IPS-18a (cell line): ENCODE measurements around the gene RPL37.
"Not testable (repeated sequence)": the region's sequence is repeated elsewhere in the genome, so short reads cannot be mapped to it uniquely, and the experiment has no call there.

Experiments
- H3K27ac ChIP-seq: one replicate; pipeline ENCODE4 v1.5.1; 2013; ENCODE audit warnings: low read length
- H3K27me3 ChIP-seq: one replicate; pipeline ENCODE4 v1.6.1; 2013; ENCODE audit warnings: mild to moderate bottlenecking, low read length; ENCODE audit not compliant: control insufficient read depth, insufficient read depth
- H3K36me3 ChIP-seq: one replicate; pipeline ENCODE4 v1.6.1; 2013; ENCODE audit warnings: low read depth, low read length; ENCODE audit not compliant: control insufficient read depth
- H3K4me1 ChIP-seq: one replicate; pipeline ENCODE4 v1.6.1; 2013; ENCODE audit warnings: low read depth, low read length; ENCODE audit not compliant: control insufficient read depth
- H3K4me3 ChIP-seq: one replicate; pipeline ENCODE4 v1.5.1; 2013; ENCODE audit warnings: low read length
- H3K9ac ChIP-seq: one replicate; pipeline ENCODE4 v1.6.1; 2013; ENCODE audit warnings: mild to moderate bottlenecking, low read length, moderate library complexity
- H3K9me3 ChIP-seq: one replicate; pipeline ENCODE4 v1.6.1; 2013; ENCODE audit warnings: low read depth, low read length; ENCODE audit not compliant: control insufficient read depth

The RPL37 gene

DNA sequence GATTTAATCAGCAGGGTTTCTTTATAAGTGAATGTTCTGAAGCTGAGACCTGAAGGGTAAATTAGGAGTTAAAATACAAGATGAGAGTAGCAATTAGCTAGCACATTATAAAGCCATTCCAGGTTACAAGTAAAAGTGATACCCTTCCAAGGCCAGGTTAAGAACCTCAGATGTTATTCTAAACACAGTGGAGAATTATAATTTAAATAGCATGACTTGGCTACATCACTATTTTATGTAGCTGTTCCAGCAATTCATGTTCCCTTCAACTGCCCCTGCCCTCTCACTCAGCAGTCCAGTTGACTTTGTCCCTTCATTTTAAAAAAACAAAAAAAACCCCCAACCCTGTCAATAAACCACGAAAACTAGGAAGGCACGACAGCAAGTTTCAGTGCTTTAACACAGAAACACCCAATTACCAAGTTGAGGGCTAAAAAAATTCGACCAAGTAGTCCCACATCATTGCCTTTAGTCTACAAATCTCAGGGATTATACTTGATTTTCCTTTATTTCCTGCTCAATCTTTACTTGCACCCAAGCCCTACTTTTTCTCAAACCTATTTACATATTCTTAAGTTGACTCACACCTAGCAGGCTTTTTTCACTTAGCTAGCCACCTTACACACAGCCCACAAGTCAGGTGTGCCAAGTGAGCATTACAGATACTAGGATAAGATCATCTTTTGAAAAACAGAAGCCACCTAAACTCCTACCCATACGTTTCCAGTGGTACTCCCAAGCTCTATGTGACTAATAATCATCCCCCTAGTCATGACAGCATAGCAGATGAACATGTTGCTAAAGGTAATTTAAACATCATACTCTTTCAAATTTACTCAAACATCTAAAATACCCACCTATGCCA lies 3.4 kb downstream of the RPL37 start:
- Histone ChIP-seq H3K27me3 (no peaks in the 10 kb centered on the region), H3K4me1 (peaks cover 19% of the 10 kb centered on the region), H3K9me3 (no peaks in the 10 kb centered on the region), H3K27ac (no peak overlapping the region), H3K9ac (peak overlapping the region; percentile 100), H3K4me3 (peak overlapping the region; percentile 100), H3K36me3 (peaks cover 80% of the 10 kb centered on the region)

DNA sequence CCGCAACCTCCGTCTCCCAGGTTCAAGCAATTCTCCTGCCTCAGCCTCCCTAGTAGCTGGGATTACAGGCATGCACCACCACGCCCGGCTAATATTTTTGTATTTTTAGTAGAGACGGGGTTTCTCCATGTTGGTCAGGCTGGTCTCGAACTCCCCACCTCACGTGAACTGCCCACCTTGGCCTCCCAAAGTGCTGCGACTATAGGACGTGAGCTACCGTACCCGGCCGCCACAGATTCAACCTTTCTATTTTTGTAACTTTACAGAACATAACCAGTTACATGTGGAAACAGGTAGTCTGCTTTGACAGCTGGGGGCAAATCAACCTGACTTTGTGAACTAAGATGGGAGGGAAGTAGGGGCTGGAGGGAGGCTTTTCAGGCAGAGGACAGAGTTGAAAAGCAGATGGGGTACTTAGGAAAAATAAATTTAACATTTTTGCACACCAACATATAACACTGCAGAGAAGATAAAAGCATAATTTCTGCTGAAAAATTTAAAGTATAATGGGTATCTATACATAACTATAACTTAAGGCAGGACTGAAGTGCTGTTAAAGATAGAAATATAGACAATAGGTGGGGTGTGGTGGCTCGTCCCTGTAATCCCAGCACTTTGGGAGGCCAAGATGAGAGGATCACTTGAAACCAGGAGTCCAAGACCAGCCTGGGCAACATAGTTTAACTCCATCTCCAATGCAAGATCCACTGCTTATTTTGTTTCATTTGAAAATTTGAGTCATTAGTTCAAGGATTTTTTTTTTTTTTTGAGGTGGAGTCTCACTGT lies 5.1 kb downstream of the RPL37 start:
- no peak overlapping the region for H3K4me3 ChIP-seq
- H3K36me3 ChIP-seq = peaks cover 83% of the 10 kb centered on the region
- no peaks in the 10 kb centered on the region for H3K27me3 ChIP-seq
- H3K9ac ChIP-seq = no peak overlapping the region
- H3K27ac ChIP-seq = no peak overlapping the region
- peaks cover 15% of the 10 kb centered on the region for H3K4me1 ChIP-seq
- H3K9me3 ChIP-seq = no peaks in the 10 kb centered on the region

GRCh38 chr5:40828690-40829661 lies 6.0 kb downstream of the RPL37 start:
- Histone ChIP-seq H3K27me3 (no peaks in the 10 kb centered on the region), H3K9me3 (no peaks in the 10 kb centered on the region), H3K9ac (peak overlapping the region; percentile 31), H3K36me3 (peaks cover 77% of the 10 kb centered on the region), H3K4me3 (no peak overlapping the region), H3K27ac (no peak overlapping the region), H3K4me1 (peaks cover 15% of the 10 kb centered on the region)

DNA sequence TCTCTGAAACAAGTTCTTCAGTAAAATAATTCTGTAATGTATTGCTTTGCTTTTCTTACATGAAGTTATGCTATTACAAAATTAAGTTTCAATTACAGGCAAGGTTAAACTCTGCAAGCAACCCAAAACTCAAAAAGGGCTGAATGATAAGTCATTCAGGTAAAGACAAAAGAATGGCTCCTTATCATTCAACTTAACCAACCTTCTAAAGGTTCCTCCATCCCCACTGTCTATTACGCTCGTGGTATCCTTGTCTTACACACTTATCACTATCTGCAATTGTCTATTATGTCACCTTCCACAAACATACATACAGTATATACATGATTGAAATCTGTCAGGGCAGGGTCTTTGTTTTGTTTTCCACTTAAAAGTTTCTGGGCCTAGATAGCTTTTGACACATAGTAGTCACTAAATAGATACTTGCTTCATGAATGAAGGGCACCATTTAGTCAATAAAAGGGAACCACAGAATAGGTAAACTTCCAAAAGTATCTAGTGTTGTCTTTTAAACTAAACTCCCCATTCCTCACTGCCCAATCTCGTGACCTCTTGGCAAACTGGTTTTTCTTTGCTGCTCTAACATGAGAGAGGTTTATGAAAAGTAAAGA lies 6.9 kb downstream of the RPL37 start:
- H3K4me1 ChIP-seq = peaks cover 8% of the 10 kb centered on the region
- H3K36me3 ChIP-seq = peaks cover 68% of the 10 kb centered on the region
- no peaks in the 10 kb centered on the region for H3K9me3 ChIP-seq
- no peak overlapping the region for H3K27ac ChIP-seq
- no peak overlapping the region for H3K9ac ChIP-seq
- H3K27me3 ChIP-seq = no peaks in the 10 kb centered on the region
- H3K4me3 ChIP-seq = no peak overlapping the region

DNA sequence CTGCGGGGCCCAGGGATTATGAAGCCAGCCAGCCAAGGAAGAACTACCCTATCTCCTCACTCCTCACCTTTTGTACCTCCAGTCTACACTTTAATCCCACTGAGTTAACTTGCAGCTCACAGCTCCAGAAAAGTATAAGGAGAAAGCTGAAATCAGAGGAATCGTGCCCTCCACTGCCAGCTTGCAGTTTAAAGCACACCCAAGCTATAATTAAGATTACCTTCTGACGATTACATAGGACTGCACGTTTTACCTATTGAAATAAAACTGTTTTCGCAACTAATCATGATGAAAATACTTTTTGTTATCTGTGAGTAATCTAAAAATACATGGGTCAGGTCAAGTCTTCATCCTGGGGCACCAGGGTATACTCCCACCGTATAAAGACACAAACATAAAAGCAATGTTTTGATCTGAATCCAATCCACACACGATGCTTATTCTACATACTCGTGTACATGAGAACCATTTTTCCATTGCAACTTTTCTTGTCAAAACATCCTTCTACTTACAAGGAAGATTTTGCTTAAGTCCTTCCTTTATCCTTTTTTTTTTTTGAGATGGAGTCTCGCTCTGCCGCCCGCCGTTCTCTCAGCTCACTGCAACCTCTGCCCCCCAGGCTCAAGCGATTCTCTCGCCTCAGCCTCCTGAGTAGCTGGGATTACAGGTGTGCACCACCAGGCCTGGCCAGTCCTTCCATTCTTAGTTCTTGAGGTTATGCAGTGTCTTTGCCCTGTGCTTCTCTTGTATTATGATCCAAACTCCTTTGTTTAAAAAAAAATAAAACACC lies 7.6 kb downstream of the RPL37 start:
- no peaks in the 10 kb centered on the region for H3K9me3 ChIP-seq
- peaks cover 61% of the 10 kb centered on the region for H3K36me3 ChIP-seq
- H3K27ac ChIP-seq = no peak overlapping the region
- no peaks in the 10 kb centered on the region for H3K27me3 ChIP-seq
- H3K9ac ChIP-seq = no peak overlapping the region
- peaks cover under 1% of the 10 kb centered on the region for H3K4me1 ChIP-seq
- no peak overlapping the region for H3K4me3 ChIP-seq

DNA sequence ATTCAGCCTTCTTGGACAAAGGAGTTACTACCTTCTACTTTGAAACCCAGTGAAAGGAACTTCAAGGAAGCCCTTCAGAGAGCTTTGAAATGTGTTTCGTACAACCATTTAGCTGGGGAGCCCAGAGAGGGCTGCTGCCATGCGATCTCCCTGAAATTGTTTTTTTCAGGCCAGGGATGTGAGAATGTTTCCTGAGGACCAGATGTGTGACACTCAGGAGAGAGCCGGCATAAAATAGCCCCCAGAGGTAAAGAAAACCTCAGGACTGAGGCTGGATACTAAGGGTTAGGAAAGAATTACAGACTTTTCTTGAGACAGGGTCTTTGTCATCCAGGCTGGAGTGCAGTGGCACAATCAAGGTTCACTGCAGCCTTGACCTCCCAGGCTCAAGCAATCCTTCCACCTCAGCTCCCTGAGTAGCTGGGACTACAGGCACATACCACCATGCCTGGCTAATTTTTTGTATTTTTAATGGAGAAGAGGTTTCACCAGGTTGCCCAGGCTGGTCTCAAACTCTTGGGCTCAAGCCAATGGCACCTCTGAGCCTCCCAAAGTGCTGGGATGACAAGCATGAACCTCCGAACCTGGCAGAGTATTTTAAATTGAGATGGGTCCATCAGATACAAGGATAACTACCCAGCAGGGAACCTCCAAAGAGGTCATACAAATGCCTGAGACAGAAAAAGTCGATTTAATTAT lies 8.4 kb downstream of the RPL37 start:
- Histone ChIP-seq H3K36me3 (peaks cover 53% of the 10 kb centered on the region), H3K4me1 (no peaks in the 10 kb centered on the region), H3K9ac (no peak overlapping the region), H3K27ac (no peak overlapping the region), H3K9me3 (no peaks in the 10 kb centered on the region), H3K4me3 (no peak overlapping the region), H3K27me3 (no peaks in the 10 kb centered on the region)

DNA sequence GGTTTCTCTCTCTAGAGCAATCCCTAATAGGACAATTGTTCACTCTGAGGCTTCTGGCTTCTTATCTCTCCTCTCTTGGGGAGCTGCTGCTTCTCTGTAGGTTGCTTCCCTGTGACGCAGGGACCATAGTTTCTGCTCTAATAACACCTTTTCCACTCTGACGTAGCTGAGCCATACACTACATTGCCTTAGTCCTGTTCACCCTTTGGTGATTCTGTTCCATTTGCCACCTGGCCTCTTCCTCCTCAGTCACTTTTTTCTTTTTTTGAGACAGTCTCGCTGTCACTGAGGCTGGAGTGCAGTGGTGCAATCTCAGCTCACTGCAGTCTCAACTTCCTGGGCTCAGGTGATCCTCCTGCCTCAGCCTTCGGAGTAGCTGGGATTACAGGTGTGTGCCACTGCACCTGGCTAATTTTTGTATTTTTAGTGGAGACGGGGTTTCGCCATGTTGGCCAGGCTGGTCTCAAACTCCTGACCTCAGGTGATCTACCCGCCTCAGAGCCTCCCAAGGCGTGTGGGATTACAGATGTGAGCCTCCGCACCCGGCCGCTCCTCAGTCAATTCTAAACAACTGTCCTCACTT lies 9.5 kb downstream of the RPL37 start:
- not testable (repeated sequence) for H3K27me3 ChIP-seq, H3K4me3 ChIP-seq, H3K9me3 ChIP-seq, H3K9ac ChIP-seq, H3K27ac ChIP-seq, H3K4me1 ChIP-seq
- peaks cover 43% of the 10 kb centered on the region for H3K36me3 ChIP-seq

DNA sequence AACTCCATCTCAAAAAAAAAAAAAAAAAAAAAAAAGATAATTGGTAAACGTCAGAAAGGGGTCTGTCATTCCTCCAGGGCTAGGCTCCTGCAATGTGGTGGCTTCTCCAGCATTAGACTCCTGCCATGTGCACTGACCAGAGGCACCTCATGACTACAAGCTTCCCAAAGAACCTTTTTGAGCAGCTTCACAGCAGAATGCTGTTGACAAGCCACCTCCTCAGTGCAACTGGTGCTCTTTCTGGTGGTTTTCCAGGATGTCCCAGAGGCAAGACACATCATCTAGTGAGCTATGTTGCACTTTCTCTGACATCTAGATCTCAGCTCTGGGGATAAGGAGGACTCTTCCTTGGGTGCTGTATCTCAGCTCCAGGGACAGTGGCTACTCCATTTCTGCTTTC lies 11.6 kb downstream of the RPL37 start:
- Histone ChIP-seq H3K36me3 (peaks cover 22% of the 10 kb centered on the region), H3K9ac (no peak overlapping the region), H3K9me3 (no peaks in the 10 kb centered on the region), H3K4me1 (no peaks in the 10 kb centered on the region), H3K4me3 (no peak overlapping the region), H3K27ac (no peak overlapping the region), H3K27me3 (no peaks in the 10 kb centered on the region)

GRCh38 chr5:40813698-40814281 lies 21.2 kb downstream of the RPL37 start:
- Histone ChIP-seq H3K9me3 (no peaks in the 10 kb centered on the region), H3K27me3 (no peaks in the 10 kb centered on the region), H3K36me3 (no peaks in the 10 kb centered on the region), H3K4me1 (peaks cover 4% of the 10 kb centered on the region), H3K27ac (no peak overlapping the region), H3K9ac (no peak overlapping the region), H3K4me3 (no peak overlapping the region)
